Measurements from ENCODE around the gene KRTAP19-7. TPM values are rescaled to one million over a fixed set of nuclear protein-coding genes. Genes with fewer than 3 reads are reported as not detected.

KRTAP19-7 gene
- polyA plus RNA-seq, 3 donors, result not detected

DNA sequence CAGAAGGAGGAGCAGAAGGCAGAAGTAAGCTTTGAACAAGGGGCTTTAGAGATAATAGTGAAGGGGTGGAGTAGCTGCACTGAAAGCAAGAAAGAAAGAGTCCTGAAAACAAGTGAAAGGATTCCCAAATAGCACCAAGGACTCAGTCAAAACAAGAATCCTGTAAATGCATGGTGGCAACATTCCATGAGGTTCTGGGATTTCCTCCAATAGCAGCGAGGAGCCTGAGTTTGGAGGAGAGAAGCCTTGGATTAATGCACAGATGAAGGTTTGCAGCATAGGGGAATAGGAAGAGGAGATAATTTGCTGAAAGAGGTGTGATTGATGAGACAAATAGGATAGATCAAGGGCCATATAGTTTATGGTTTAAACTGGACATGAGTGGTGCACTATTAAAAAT lies 18.2 kb upstream of the KRTAP19-7 start:
- Histone ChIP-seq H3K27ac (ENCODE audit: low read depth in 1 of 2, low read length in 2 of 2) (no peak overlapping the region), H3K27me3 (ENCODE audit: control insufficient read depth in 2 of 2, insufficient read depth in 2 of 2, low read length in 2 of 2) (no peaks in the 10 kb centered on the region), H3K79me2 (ENCODE audit: insufficient read depth, low read length) (no peaks in the 10 kb centered on the region), H3K9ac (ENCODE audit: insufficient read depth, low read length, poor library complexity, severe bottlenecking) (no peak overlapping the region), H4K20me1 (ENCODE audit: insufficient read depth, low read length) (no peaks in the 10 kb centered on the region), H3K4me1 (ENCODE audit: control insufficient read depth in 1 of 2, insufficient read depth in 2 of 2, low read length in 2 of 2) (no peaks in the 10 kb centered on the region), H2AFZ (ENCODE audit: insufficient read depth, low read depth, low read length, poor library complexity, severe bottlenecking) (no peak overlapping the region), H3K9me3 (replicated peaks in 1 of 2; ENCODE audit: control insufficient read depth in 1 of 2, insufficient read depth in 1 of 2, low read length in 2 of 2) (peaks cover 0 to 14% of the 10 kb centered on the region in 2 donors), H3K4me2 (replicated peaks; ENCODE audit: extremely low read depth, low read length, poor library complexity, severe bottlenecking) (no peak overlapping the region), H3K4me3 (replicated peaks in 1 of 3; ENCODE audit: low read depth in 2 of 3, low read length in 3 of 3) (no peak overlapping the region), H3K36me3 (replicated peaks in 1 of 2; ENCODE audit: control insufficient read depth in 1 of 2, insufficient read depth in 2 of 2, low read length in 2 of 2) (no peaks in the 10 kb centered on the region)
- DNase-seq, result no peak
- H3K4me1 Mint-ChIP-seq, result no peaks in the 10 kb centered on the region
- H3K9me3 Mint-ChIP-seq, result peaks cover 0 to 7% (median 2%) of the 10 kb centered on the region in 7 donors
- no peak overlapping the region for H3K27ac Mint-ChIP-seq
- H3K36me3 Mint-ChIP-seq, result no peaks in the 10 kb centered on the region
- TF ChIP-seq, protein P1, sequence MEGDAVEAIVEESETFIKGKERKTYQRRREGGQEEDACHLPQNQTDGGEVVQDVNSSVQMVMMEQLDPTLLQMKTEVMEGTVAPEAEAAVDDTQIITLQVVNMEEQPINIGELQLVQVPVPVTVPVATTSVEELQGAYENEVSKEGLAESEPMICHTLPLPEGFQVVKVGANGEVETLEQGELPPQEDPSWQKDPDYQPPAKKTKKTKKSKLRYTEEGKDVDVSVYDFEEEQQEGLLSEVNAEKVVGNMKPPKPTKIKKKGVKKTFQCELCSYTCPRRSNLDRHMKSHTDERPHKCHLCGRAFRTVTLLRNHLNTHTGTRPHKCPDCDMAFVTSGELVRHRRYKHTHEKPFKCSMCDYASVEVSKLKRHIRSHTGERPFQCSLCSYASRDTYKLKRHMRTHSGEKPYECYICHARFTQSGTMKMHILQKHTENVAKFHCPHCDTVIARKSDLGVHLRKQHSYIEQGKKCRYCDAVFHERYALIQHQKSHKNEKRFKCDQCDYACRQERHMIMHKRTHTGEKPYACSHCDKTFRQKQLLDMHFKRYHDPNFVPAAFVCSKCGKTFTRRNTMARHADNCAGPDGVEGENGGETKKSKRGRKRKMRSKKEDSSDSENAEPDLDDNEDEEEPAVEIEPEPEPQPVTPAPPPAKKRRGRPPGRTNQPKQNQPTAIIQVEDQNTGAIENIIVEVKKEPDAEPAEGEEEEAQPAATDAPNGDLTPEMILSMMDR (IDR thresholded peaks at IDR 0.05), result no peak
- no peaks in the 10 kb centered on the region for H3K27me3 Mint-ChIP-seq (ENCODE audit: low read depth in 3 of 3)
- WGBS (ENCODE audit: insufficient coverage), result 86% methylated on average over 1 of the region's 1 CpG
- no peak overlapping the region for H3K4me3 Mint-ChIP-seq
- intact Hi-C loops (cut with micrococcal nuclease), result no loop called here

DNA sequence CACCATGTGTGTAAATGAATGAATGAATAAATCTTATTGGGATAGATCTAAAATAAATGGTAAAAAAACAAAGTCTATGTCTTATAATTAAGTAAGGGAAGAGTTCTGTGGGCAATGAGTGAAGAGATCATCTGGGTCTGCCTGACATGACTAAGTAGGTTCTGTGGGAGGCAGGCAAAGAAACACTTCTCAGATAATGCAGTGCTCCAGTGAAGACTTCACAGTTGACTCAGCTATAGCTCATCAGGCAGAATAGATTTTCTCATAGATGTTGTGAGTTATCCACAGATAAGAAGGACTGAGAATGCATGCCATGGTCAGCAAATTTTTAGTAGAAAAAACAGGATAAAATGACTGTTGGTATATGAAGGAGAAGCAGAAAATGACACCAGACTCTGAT lies 16.7 kb upstream of the KRTAP19-7 start:
- no peak overlapping the region for H3K4me3 Mint-ChIP-seq

More for the DNA sequence above, 16.7 kb upstream of the KRTAP19-7 start:
- Histone ChIP-seq H3K27ac (ENCODE audit: low read depth in 1 of 2, low read length in 2 of 2) (no peak overlapping the region), H3K79me2 (ENCODE audit: insufficient read depth, low read length) (no peaks in the 10 kb centered on the region), H3K9me3 (replicated peaks in 1 of 2; ENCODE audit: control insufficient read depth in 1 of 2, insufficient read depth in 1 of 2, low read length in 2 of 2) (peaks cover 0 to 6% of the 10 kb centered on the region in 2 donors), H3K36me3 (replicated peaks in 1 of 2; ENCODE audit: control insufficient read depth in 1 of 2, insufficient read depth in 2 of 2, low read length in 2 of 2) (no peaks in the 10 kb centered on the region), H3K27me3 (ENCODE audit: control insufficient read depth in 2 of 2, insufficient read depth in 2 of 2, low read length in 2 of 2) (no peaks in the 10 kb centered on the region), H2AFZ (ENCODE audit: insufficient read depth, low read depth, low read length, poor library complexity, severe bottlenecking) (no peak overlapping the region), H3K4me3 (replicated peaks in 1 of 3; ENCODE audit: low read depth in 2 of 3, low read length in 3 of 3) (no peak overlapping the region), H3K4me1 (ENCODE audit: control insufficient read depth in 1 of 2, insufficient read depth in 2 of 2, low read length in 2 of 2) (no peaks in the 10 kb centered on the region), H3K9ac (ENCODE audit: insufficient read depth, low read length, poor library complexity, severe bottlenecking) (no peak overlapping the region), H3K4me2 (replicated peaks; ENCODE audit: extremely low read depth, low read length, poor library complexity, severe bottlenecking) (no peak overlapping the region), H4K20me1 (ENCODE audit: insufficient read depth, low read length) (no peaks in the 10 kb centered on the region)
- H3K36me3 Mint-ChIP-seq, result no peaks in the 10 kb centered on the region
- H3K4me1 Mint-ChIP-seq, result no peaks in the 10 kb centered on the region
- H3K9me3 Mint-ChIP-seq, result peaks cover 0 to 5% (median 0%) of the 10 kb centered on the region in 7 donors
- TF ChIP-seq, protein P1 (IDR thresholded peaks at IDR 0.05), result no peak
- DNase-seq, result no peak
- intact Hi-C loops (cut with micrococcal nuclease), result no loop called here
- H3K27me3 Mint-ChIP-seq (ENCODE audit: low read depth in 3 of 3), result no peaks in the 10 kb centered on the region
- no peak overlapping the region for H3K27ac Mint-ChIP-seq
